Mesothelial cell of epicardium (in vitro differentiated cells): ENCODE results near the gene SLC29A1. TPM values are rescaled to one million over a fixed set of nuclear protein-coding genes. Genes with fewer than 3 reads are reported as not detected.
A peak's percentile ranks its signal among the peaks of the same experiment; 100 is the strongest.

Experiments
- DNase-seq, 2 experiments: peaks; one replicate each; pipeline ENCODE4 v3.0.0; 2021; ENCODE audit warnings: low spot score in 2 of 2; ENCODE audit not compliant: unreplicated experiment in 2 of 2
- H3K27ac Mint-ChIP-seq: 2 replicates; pipeline ENCODE4 v1.8.0; 2021; ENCODE audit warnings: mixed read lengths
- H3K27me3 Mint-ChIP-seq: 2 replicates; pipeline ENCODE4 v1.8.0; 2021; ENCODE audit warnings: low read depth, mixed read lengths
- H3K36me3 Mint-ChIP-seq: 2 replicates; pipeline ENCODE4 v1.8.0; 2021; ENCODE audit warnings: mixed read lengths
- H3K4me1 Mint-ChIP-seq: 2 replicates; pipeline ENCODE4 v1.8.0; 2021; ENCODE audit warnings: mixed read lengths
- H3K4me3 Mint-ChIP-seq: 2 replicates; pipeline ENCODE4 v1.8.0; 2021; ENCODE audit warnings: mild to moderate bottlenecking, moderate library complexity, mixed read lengths
- H3K9me3 Mint-ChIP-seq: 2 replicates; pipeline ENCODE4 v1.8.0; 2021; ENCODE audit warnings: mixed read lengths
- total RNA-seq: library from RNA; stranded (reverse); gene quantifications from 3 replicates; pipeline ENCODE4 v1.2.1, GENCODE V29; 2021
- TF ChIP-seq, protein P1 (sequence below): fragments of 200-600 bp; sonication (generic); IDR thresholded peaks from one replicate; pipeline ENCODE4 v1.5.0; 2021; ENCODE audit warnings: antibody characterized with exemption; ENCODE audit not compliant: unreplicated experiment

The SLC29A1 gene
- total RNA-seq, 1 donor from 2014 or later = 13.2 TPM

DNA sequence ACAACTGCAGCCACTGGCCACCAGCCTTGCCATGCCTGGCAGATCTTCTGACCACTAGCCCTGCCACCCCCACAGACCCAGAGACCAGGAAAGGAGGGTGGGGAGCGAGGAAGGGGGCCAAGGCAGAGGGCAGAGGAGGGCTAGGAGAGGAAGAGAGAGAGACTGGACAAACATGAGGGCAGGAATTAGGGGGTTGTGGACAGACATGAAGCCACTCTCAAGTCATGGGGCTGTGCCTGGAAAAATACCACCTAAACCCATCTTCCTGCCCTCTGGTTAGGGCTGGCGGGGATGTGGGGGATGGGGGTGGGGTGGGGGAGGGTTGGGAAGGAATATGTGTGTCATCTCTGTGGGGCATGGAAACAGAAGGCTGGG, 1.4 kb upstream of the SLC29A1 start:
- Mint-ChIP-seq H3K27ac (no peak overlapping the region), H3K36me3 (no peaks in the 10 kb centered on the region), H3K9me3 (no peaks in the 10 kb centered on the region), H3K4me1 (peaks cover 46% of the 10 kb centered on the region), H3K27me3 (peaks cover 28% of the 10 kb centered on the region), H3K4me3 (no peak overlapping the region)
- no peak for DNase-seq
- TF ChIP-seq, protein P1, sequence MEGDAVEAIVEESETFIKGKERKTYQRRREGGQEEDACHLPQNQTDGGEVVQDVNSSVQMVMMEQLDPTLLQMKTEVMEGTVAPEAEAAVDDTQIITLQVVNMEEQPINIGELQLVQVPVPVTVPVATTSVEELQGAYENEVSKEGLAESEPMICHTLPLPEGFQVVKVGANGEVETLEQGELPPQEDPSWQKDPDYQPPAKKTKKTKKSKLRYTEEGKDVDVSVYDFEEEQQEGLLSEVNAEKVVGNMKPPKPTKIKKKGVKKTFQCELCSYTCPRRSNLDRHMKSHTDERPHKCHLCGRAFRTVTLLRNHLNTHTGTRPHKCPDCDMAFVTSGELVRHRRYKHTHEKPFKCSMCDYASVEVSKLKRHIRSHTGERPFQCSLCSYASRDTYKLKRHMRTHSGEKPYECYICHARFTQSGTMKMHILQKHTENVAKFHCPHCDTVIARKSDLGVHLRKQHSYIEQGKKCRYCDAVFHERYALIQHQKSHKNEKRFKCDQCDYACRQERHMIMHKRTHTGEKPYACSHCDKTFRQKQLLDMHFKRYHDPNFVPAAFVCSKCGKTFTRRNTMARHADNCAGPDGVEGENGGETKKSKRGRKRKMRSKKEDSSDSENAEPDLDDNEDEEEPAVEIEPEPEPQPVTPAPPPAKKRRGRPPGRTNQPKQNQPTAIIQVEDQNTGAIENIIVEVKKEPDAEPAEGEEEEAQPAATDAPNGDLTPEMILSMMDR = no peak

DNA sequence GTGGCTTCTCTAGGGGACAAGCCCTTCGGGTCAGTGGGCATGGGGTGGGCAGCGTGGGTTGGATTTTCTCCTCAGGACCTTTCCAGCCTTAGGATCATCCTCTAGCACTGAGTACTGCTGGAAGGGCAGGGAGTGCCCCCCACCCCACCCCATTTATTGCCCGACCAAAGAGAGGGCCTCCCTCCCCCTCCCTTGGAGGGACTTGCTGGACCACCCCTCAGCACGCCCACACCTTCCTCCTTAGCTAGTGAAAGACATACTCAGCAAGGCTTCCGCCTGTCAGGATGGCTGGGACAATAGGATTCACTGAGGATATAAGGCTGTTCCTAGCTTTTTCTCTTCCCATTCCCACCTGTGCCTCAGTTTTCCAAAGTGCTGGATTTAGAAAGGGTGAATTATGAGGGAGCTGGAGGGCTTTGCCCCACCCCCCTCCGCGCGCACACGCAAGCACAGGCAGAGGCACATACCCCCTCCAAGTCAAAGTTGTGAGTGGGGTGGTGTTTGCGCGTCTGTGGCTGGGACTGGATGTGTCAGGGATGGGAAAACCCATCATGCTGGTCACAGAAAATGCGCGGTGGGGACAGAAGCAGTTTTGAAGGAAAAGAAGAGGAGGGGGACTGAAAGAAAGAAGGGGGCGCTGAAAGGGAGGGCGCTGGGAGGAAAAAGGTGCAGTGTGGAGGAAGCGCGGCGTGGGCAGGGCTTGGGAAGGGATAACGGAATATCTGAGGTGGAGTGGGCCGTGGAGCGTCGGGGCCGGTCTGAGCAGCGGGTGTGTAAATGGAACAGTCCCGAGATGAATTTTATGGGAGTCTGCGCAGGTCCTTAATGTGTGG, 693 bp upstream of the SLC29A1 start:
- peaks cover 53% of the 10 kb centered on the region for H3K4me1 Mint-ChIP-seq
- H3K36me3 Mint-ChIP-seq = no peaks in the 10 kb centered on the region
- no peak for DNase-seq
- H3K4me3 Mint-ChIP-seq = peak overlapping the region; percentile 58
- peak overlapping the region; percentile 30 for H3K27ac Mint-ChIP-seq
- peaks cover 27% of the 10 kb centered on the region for H3K27me3 Mint-ChIP-seq
- H3K9me3 Mint-ChIP-seq = no peaks in the 10 kb centered on the region
- TF ChIP-seq, protein P1 = no peak

- Mint-ChIP-seq H3K9me3 (no peaks in the 10 kb centered on the region), H3K36me3 (no peaks in the 10 kb centered on the region), H3K4me1 (peaks cover 58% of the 10 kb centered on the region), H3K4me3 (peak overlapping the region; percentile 66), H3K27ac (no peak overlapping the region), H3K27me3 (peaks cover 20% of the 10 kb centered on the region)
- TF ChIP-seq, protein P1 = no peak
- DNase-seq = no peak
Observed at GRCh38 chr6:44224029-44224964, 902 bp downstream of the SLC29A1 start.

DNA sequence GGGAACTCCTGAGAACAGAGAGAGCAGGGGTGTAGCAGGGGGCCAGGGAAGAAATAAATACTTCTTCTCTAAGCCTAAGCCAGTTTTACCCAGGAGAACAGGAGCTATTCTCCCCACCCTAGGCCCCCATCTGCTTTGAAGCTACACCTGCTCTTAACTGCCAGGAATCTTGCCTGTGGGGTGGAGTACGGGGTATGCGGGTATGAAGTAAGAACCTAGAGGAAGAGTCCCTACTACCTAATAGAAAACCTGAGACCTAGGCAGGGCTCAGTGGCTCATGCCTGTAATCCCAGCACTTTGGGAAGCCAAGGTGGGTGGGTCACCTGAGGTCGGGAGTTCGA, 1.5 kb downstream of the SLC29A1 start:
- no peaks in the 10 kb centered on the region for H3K36me3 Mint-ChIP-seq
- H3K4me3 Mint-ChIP-seq = peak overlapping the region; percentile 66
- H3K4me1 Mint-ChIP-seq = peaks cover 60% of the 10 kb centered on the region
- no peak overlapping the region for H3K27ac Mint-ChIP-seq
- no peak for DNase-seq
- H3K27me3 Mint-ChIP-seq = peaks cover 20% of the 10 kb centered on the region
- H3K9me3 Mint-ChIP-seq = no peaks in the 10 kb centered on the region
- TF ChIP-seq, protein P1 = no peak

- TF ChIP-seq, protein P1 = no peak
- no peak overlapping the region for H3K27ac Mint-ChIP-seq
- peaks cover 60% of the 10 kb centered on the region for H3K4me1 Mint-ChIP-seq
- H3K9me3 Mint-ChIP-seq = no peaks in the 10 kb centered on the region
- H3K4me3 Mint-ChIP-seq = no peak overlapping the region
- H3K36me3 Mint-ChIP-seq = no peaks in the 10 kb centered on the region
- no peak for DNase-seq
- peaks cover 20% of the 10 kb centered on the region for H3K27me3 Mint-ChIP-seq
Observed at GRCh38 chr6:44225579-44226325, 2.4 kb downstream of the SLC29A1 start.
